ENCODE data around the gene SLC26A8.
"Not testable (repeated sequence)": the region's sequence is repeated elsewhere in the genome, so short reads cannot be mapped to it uniquely, and the experiment has no call there.

Gene SLC26A8

DNA sequence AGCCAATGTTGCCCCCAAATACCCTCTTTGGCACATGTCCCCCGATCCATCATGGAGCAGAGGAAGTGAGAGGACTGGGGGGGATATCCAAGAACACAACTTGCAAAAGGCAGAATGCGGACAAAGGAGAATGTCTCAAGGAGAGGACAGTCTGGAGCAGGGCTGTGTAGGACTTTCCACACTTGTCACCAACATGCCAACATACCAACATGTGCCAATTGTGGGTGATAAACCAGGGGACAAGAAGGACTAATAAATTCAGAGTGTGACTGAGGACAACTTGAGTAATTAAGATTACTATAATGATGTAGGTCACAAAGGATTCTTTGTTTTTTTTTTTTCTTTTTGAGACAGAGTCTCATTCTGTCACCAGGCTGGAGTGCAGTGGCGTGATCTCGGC lies 8.8 kb downstream of the SLC26A8 start:
- DNase-seq (ENCODE audit: low read depth): no peak

DNA sequence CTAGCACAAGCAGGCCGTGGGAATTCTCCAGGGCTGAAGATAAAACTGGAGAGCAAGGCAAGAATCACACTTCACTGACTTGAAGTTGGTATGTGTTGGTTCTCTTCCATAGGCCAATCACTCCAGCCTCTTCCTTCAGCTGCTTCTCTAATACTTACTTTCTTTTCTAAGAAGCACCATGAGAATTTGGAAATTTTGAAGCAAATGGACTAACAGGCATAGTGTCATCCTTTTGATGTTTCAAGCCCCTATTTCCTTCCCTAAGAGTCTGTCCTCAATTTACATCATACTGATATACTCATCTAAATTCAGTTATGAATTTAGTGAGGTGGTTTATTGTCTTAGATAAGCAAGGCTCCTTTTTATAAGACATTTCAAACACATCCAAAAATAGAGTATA lies 24.0 kb downstream of the SLC26A8 start:
- DNase-seq (ENCODE audit: low read depth): no peak

DNA sequence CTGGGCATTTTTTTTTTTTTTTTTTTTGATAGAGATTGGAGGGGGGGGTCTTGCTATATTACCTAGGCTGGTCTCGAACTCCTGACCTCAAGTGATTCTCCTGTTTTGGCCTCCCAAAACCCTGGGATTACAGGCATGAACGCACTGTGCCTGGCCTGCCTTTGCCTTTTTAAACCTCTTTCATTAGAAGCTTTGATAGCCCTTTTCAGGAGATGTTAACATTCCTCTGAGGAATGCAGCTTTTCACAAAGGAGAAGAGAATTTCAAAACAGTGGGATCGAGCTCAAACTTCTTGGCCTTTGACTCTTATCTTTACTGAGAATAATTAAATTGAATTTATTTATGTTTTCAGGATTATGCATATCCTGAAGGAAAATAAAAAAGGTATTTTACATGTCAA lies 31.3 kb downstream of the SLC26A8 start:
- no peak for DNase-seq (ENCODE audit: low read depth)

DNA sequence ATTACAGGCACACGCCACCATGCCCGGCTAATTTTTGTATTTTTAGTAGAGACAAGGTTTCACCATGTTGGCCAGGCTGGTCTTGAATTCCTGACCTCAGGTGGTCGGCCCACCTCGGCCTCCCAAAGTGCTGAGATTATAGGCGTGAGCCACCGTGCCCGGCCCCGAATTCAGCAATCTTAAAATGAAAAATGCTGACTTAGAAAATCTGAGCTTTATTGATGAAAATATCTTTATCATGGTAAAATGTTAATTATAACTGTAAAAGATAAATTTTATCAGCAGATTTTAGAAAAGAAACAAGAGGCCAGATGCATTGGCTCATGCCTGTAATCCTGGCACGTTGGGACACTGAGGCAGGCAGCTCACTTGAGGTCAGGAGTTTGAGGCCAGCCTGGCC lies 36.4 kb downstream of the SLC26A8 start:
- DNase-seq (ENCODE audit: low read depth): not testable (repeated sequence)

DNA sequence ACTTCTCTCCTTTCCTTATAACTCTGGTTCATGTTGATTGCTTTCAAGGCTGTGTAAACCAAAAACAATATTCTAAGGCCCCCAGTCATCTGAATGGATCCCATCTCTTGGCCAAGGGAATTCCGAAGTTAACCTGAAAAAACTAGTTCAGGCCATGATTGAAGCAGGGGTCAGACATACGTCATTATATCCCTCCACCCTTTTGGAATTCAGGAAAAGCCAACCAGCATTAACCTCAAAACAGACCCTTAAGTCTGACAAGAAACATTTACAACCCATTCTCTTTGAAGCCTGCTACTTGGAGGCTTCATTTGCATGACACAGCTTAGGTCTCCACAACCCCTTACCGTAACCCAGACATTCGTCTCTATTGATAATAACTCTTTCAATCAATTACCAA lies 39.7 kb downstream of the SLC26A8 start:
- DNase-seq (ENCODE audit: low read depth): no peak

DNA sequence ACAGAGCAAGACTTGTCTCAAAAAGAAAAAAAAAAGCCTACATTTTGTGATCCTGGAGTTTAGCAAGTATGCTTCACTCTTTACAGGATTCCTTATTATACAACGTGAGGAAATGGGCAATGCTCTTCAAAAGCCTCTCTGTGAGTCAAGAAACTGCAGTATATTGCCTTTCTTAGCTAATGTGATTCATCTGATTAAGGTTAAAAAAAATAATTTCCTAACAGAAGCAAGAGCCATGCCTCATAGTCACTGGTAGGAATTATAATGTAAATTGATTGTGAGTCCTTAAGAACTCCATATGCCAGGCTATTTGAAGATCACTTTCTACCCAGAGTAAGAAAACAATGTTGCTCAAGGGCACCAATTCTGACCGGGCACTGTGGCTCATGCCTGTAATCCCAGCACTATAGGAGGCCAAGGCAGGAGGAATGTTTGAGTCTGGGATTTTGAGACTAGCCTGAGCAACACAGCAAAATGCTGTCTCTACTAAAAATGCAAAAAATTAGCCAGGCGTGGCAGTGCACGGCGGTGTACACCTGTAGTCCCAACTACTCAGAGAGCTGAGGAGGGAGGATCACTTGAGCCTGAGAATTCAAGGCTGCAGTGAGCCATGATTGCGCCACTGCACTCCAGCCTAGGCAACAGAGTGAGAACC lies 43.3 kb downstream of the SLC26A8 start:
- DNase-seq (ENCODE audit: low read depth): no peak

DNA sequence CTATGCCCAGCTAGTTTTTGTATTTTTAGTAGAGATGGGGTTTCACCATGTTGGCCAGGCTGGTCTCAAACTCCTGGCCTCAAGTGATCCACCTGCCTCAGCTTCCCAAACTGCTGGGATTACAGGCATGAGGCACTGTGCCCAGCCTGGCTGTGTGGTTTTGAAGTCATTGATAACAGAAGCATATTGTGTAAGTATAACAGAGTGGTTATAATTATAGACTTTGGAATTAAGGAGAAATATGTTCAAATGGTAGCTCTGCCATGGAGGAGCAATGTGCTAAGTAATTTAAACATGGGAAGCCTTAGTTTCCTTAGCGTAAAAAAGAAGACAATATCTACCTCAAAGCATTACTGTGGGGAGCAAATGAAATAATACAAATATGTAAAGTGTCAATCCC lies 44.3 kb downstream of the SLC26A8 start:
- not testable (repeated sequence) for DNase-seq (ENCODE audit: low read depth)

DNA sequence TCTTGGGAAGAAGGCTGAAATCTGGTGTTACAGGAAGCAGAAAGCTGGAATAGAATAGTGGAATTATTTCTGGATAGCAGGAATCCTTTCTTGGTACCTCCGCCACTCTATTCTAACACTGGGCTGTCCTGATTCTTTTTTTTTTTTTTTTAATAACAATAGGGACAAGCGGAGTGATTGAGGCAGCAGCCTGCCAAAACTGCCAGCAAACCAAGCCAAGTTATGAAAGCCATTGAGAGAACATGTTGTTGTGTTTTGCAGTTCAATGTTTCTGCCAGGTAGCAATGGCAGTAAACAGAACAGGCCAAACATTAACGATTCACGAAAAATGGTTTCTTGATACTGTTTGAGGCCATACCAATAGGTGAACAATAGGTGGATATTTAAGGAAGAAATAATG lies 47.1 kb downstream of the SLC26A8 start:
- no peak for DNase-seq (ENCODE audit: low read depth)

DNA sequence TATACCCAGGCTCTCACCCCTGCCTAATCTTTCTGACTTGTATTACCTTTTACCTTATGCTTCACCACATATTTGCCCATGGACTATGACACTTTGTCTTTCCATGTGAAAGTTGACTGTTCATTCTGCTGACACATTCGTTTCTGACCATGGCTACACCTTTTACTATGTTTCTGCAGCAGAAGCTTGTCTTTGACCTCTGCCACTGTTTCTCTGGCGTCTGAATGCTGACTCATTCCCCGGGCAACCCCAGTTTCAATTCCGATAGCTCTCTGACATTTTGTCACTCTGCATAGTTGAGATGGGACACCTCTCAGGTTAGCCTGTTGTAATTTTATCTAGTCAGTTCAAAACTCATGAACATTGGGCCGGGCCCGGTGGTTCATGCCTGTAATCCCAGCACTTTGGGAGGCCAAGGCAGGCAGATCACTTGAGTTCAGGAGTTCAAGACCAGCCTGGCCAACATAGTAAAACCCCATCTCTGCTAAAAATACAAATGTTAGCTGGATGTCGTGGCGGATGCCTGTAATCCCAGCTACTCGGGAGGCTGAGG lies 50.7 kb downstream of the SLC26A8 start:
- DNase-seq (ENCODE audit: low read depth): no peak

DNA sequence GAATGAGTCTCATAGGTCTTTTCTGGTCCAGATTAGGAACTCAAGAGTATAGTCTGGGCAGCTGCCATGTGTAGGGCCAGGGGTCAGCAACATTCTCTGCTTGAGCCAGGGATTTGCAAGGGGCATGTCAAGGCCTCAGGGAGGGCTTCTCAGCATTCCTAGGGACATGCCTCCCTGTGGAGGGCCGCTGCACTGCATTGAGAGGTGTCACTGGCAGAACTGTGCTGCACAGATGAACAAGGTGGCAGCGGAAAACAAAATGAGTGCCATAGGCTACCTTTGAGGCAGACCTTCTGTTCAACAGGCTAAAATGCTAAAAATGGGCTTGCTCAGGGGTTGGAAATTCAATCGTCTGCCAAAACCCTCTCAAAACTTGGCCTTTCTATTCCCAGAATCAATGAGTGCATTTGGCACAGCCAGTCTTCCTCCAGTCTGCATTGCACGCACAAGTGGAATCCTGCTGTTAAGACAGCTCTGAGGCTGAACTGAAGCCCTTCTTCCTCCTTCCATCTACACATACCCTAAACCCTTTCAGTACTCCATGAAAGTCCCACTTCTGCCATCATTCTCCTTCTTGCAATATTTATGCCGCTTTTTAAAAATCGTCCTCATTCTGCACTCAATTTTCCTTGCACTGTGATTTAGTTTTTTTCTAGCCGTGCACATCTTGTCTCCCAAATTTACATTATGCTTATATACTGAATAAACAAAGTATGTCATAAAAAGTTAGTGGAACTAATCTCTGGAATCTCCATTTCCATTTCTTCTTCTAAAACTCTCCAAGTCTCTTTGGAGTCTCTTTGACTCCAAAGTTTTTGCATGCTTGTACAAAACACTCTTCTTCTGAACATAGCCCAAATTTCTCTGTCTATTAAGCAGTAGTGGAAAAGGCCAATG lies 51.7 kb downstream of the SLC26A8 start:
- no peak for DNase-seq (ENCODE audit: low read depth)

DNA sequence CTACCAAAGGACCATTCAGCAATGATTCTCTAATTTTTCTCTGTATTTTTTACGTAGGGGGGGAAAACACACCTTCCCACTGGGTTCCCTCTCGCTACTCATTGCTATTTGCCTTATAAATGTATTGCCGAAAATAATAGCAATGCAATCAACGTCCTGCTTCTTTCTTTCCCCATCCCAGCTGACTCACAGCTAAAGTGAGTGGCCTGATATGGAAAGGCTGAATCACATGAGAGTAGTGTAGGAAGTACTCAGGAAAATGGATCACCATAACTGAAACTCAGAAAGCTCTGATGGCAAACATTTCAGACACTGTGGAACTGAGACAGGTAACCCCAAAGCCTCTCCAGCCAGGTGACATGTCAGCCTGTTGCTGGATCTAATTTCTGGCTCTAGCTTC lies 54.3 kb downstream of the SLC26A8 start:
- DNase-seq (ENCODE audit: low read depth): no peak

DNA sequence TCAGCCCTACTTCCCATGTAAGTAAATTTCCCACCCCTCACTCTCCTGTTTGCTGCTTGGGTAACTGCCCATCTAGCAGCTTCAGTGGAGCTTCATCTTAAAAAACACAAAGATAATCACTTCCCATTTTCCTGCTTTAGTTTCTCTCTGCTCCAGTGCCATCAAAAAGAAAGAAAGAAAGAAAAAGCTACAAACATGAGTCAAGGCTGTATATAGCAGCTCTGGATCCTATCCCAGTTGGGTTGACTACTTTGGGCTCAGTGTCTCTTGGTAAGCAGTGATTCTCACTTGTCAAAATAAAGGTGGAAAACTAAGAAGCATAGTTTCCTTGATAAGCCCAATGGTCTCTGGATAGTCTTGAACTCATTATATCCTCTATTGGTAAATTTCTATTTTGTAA lies 54.8 kb downstream of the SLC26A8 start:
- DNase-seq (ENCODE audit: low read depth): no peak

DNA sequence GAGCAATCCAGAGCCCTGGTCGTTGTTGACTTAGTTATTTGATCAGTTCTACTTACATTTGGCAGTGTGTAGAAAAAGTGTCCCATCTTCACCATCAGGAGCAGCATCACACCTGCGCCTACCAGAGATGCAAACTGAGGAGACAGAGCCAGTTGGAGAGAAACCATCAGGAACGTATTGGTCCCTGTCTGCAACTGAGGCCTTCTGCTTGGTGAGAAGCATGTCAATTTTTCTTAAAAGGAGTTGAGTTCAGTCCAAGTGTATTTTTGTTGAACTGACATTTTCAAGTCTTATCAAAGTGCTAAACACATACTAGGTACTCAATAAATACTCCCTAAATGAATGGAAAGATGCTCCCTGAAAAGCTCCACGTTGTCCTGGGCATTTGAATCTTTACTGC lies 55.6 kb downstream of the SLC26A8 start:
- DNase-seq (ENCODE audit: low read depth): no peak

DNA sequence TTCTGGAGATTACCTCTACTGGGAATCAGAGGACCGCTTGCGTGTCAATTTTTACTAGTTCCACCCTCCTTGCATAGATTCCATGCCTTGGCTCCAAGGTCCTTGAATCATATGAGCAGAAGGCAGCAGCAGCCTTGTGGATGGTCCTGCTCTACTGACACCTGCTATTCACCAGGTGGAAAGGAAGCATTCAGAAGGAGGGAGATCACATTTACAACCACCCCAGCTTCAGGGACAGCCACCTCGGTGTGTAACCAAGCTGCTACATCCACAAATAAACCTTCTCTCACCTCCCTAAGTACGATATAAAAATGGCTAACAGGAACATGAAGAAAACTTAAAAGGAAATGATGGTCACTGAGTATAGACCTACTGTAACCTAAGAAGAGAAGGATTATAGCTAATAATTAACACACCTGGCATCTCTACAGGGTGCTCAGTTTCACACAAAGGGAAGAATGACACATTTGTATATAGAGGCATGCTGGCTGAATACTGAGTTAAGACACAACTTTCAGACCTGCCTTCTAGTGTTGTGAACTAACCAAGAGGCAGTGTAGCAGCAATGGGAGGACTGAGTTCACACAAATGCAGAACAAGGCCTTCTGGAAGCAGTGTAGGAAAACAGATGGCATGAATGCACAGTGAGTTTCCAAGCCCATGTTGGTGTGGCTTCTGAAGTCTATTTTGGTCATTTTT lies 57.2 kb downstream of the SLC26A8 start:
- no peak for DNase-seq (ENCODE audit: low read depth)

DNA sequence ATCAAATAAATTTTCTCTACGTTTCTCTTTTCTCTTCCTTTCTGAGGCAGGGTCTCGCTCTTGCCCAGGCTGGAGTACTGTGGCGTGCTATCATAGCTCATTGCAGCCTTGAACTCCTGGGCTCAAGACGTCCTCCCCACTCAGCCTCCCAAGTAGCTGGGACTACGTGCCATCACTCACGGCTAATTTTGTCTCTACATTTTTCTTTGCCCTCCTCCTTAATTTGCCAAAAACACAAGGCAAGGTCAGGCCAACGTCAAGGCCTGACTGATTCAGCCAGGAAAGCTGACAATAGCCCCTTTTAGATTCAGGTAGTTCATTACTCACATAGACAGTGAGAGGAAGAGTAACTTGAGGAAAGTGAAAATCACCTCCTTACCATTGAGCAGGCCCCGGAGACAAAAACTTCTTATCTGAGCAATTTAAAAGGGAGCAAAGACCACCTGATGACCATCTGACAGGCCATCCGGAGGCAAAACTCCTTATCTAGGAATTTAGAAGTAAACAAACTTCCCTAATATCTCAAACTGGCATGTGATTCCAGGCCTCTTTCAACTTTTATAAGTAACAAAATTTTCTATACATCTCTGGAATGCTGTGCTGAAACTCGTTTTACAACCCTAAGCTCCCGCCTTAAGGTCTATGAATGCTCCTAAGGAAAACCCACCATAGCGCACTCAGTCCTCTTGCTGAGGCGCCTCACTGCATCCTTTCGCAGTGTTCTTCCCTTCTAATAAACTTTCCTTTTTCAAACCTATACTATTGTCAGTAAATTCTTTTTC lies 61.5 kb downstream of the SLC26A8 start:
- DNase-seq (ENCODE audit: low read depth): no peak

DNA sequence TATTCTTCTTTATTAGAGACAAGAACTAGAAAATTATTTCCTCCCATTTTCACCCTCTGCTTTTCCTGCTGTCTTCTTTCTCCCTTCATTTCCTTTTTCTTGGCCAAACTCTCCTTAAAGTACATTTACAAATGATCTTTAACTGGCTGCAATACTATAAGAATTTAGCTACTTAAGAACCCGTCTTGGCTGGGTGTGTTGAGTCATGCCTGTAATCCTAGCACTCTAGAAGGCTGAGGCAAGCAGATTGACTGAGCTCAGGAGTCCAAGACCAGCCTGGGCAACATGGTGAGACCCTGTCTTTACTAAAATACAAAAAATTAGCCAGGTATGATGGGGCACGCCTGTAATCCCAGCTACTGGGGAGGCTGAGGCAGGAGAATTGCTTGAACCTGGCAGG lies 64.3 kb downstream of the SLC26A8 start:
- DNase-seq (ENCODE audit: low read depth): no peak

DNA sequence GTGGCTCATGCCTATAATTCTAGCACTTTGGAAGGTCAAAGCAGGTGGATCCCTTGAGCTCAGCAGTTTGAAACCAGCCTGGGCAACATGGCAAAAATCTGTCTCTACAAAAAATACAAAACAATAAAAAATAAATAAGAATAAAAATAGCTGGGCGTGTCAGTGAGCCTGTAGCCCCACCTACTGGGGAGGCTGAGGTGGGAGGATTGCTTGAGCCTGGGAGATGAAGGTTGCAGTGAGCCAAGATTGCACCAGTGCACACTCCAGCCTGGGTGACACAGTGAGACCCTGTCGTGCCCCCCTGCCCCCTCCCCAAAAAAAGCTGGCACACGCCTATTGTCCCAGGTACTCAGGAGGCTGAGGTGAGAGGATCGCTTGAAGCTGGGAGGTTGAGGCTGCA lies 68.5 kb downstream of the SLC26A8 start:
- no peak for DNase-seq (ENCODE audit: low read depth)

DNA sequence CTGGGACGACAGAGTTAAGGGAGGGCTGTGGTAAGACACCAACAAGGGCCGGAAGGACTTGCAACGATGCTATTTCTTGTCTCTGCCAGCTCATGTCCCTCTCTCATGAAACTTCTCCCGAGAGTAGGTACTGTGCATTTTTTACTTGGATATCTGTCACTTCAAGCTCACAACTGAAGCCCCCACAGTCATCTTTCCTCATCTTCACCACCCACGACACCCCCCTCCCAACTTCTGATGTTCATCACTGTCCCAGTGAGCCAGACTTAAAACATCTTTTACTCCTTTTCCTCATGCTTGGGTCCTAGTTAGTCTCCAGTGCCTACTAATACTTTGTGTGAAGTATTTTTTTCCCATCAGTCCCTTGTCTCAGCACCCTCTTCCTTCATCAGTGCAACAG lies 68.9 kb downstream of the SLC26A8 start:
- DNase-seq (ENCODE audit: low read depth): no peak

DNA sequence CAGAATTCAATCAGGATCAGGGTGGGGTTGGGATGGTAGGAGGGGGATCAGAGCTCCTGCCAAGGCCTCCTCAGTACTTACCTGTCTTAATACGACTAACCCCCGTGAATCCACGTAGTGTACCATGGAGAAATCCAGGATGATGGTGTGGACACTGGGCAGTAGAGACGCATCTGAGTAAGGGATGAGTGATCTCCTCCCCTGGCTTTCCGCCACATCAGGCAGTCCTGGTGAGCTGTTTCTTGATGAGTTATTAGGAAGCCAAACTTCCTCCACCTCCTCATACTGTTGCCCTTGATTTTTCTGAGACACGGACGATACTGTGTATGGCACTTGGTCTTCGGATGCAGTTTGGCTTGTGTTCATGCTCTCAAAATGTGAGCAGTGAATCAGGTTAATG lies 69.4 kb downstream of the SLC26A8 start:
- DNase-seq (ENCODE audit: low read depth): no peak

DNA sequence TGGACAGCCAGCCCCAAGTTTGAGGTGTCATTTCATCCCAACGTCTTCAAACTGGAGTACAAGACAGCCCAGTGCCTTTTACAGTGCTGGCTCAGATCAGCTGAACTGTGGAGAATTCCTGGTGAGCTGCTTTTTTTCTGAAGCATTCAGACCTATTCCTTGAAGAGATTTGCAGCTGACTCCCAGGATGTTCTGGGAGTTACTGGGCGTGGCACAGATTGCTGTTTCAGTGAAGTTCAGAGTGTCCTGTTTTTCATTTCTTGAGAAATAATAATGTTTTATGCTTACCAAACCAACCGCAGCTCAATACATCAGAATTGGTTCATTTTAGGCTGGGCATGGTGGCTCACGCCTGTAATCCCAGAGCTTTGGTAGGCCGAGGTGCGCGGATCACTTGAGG lies 70.1 kb downstream of the SLC26A8 start:
- no peak for DNase-seq (ENCODE audit: low read depth)

DNA sequence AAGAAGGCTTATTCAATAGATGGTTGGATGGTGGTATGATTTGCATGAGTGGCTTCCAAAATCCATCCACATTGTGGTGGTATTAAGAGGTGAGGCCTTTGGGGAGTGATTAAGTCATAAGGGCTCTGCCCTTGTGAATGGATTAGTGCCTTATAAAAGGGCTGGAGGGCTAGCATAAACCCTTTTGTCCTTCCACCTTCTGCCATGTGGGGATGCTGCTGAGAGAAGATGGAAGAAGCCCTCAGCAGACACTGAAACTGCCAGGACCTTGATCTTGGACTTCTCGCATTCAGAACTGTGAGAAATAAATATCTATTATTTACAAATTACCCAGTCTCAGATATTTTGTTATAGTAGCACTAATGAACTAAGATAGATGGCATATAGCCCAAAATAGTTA lies 75.7 kb downstream of the SLC26A8 start:
- DNase-seq (ENCODE audit: low read depth): no peak

DNA sequence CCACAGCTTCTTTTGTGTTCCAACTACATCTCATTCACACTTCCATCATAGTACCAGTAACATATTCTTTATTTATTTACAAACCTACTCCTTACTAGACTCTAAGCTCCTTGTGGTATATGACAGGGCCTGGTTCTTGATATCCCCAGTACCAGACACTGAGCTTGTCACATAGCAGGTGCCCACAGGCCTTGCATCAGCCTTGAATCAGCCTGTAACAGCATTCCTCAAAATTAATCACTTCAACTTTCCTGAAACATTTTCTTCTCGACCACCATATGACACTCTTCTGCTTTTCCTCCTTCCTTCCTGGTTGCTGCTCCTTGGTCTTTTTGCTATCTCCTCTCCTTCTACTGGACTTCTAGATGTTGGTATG lies 78.8 kb downstream of the SLC26A8 start:
- no peak for DNase-seq (ENCODE audit: low read depth)
